ENCODE measurements around the gene DGKE.

DGKE gene

GRCh38 chr17:56908001-56908542 lies 74.1 kb downstream of the DGKE start:
- no peak overlapping the region for H3K4me2 ChIP-seq (ENCODE audit: low read length)
- H2AFZ ChIP-seq = no peak overlapping the region
- no peak overlapping the region for H3K4me3 ChIP-seq (ENCODE audit: low read depth, low read length)
- H3K9ac ChIP-seq = no peak overlapping the region
- TF ChIP-seq CTCF (IDR thresholded peaks at IDR 0.05) = no peak
- no peaks in the 10 kb centered on the region for H3K9me3 ChIP-seq (ENCODE audit: control insufficient read depth, low read length)
- H3K4me1 ChIP-seq = no peaks in the 10 kb centered on the region
- no peaks in the 10 kb centered on the region for H3K79me2 ChIP-seq
- no peaks in the 10 kb centered on the region for H3K27me3 ChIP-seq (ENCODE audit: control insufficient read depth, insufficient read depth, low read length)
- H3K27ac ChIP-seq = no peak overlapping the region
- no peaks in the 10 kb centered on the region for H3K36me3 ChIP-seq (ENCODE audit: control insufficient read depth, insufficient read depth, low read length)

GRCh38 chr17:56909742-56910508 lies 76.0 kb downstream of the DGKE start:
- Histone ChIP-seq H3K36me3 (ENCODE audit: control insufficient read depth, insufficient read depth, low read length) (no peaks in the 10 kb centered on the region), H3K79me2 (peaks cover 3% of the 10 kb centered on the region), H3K4me1 (no peaks in the 10 kb centered on the region), H3K27ac (peak overlapping the region; percentile 32), H3K9ac (no peak overlapping the region), H3K27me3 (ENCODE audit: control insufficient read depth, insufficient read depth, low read length) (no peaks in the 10 kb centered on the region), H3K9me3 (ENCODE audit: control insufficient read depth, low read length) (no peaks in the 10 kb centered on the region), H3K4me3 (ENCODE audit: low read depth, low read length) (no peak overlapping the region), H3K4me2 (ENCODE audit: low read length) (peak overlapping the region; percentile 6), H2AFZ (peak overlapping the region; percentile 26)
- TF ChIP-seq CTCF (IDR thresholded peaks at IDR 0.05) = no peak

GRCh38 chr17:56910509-56911235 lies 76.7 kb downstream of the DGKE start:
- Histone ChIP-seq H2AFZ (peak overlapping the region; percentile 26), H3K4me2 (ENCODE audit: low read length) (no peak overlapping the region), H3K4me3 (ENCODE audit: low read depth, low read length) (no peak overlapping the region), H3K36me3 (ENCODE audit: control insufficient read depth, insufficient read depth, low read length) (no peaks in the 10 kb centered on the region), H3K27me3 (ENCODE audit: control insufficient read depth, insufficient read depth, low read length) (no peaks in the 10 kb centered on the region), H3K79me2 (peaks cover 3% of the 10 kb centered on the region), H3K9ac (no peak overlapping the region), H3K4me1 (no peaks in the 10 kb centered on the region), H3K27ac (peak overlapping the region; percentile 32), H3K9me3 (ENCODE audit: control insufficient read depth, low read length) (no peaks in the 10 kb centered on the region)
- no peak for TF ChIP-seq CTCF (IDR thresholded peaks at IDR 0.05)

- TF ChIP-seq CTCF (IDR thresholded peaks at IDR 0.05) = no peak
- Histone ChIP-seq H3K27me3 (ENCODE audit: control insufficient read depth, insufficient read depth, low read length) (no peaks in the 10 kb centered on the region), H3K27ac (peak overlapping the region; percentile 15), H3K4me3 (ENCODE audit: low read depth, low read length) (peak overlapping the region; percentile 90), H3K9ac (no peak overlapping the region), H2AFZ (no peak overlapping the region), H3K4me1 (no peaks in the 10 kb centered on the region), H3K4me2 (ENCODE audit: low read length) (peak overlapping the region; percentile 80), H3K36me3 (ENCODE audit: control insufficient read depth, insufficient read depth, low read length) (no peaks in the 10 kb centered on the region), H3K9me3 (ENCODE audit: control insufficient read depth, low read length) (no peaks in the 10 kb centered on the region), H3K79me2 (peaks cover 3% of the 10 kb centered on the region)
These were observed 78.4 kb downstream of the DGKE start for GRCh38 chr17:56912105-56912999.

Measured in parathyroid adenoma (tissue), 2 donors.